NCI-H187 treated with DMSO at 0.1 percent for 48 hours (cell line): Measurements from ENCODE around the gene ZCCHC12.
"Not testable (repeated sequence)": the region's sequence is repeated elsewhere in the genome, so short reads cannot be mapped to it uniquely, and the experiment has no call there.

Experiments used
- DNase-seq: peaks from one replicate; lab custom pipeline; 2025; lab: John Stamatoyannopoulos, UW

ZCCHC12 gene

DNA sequence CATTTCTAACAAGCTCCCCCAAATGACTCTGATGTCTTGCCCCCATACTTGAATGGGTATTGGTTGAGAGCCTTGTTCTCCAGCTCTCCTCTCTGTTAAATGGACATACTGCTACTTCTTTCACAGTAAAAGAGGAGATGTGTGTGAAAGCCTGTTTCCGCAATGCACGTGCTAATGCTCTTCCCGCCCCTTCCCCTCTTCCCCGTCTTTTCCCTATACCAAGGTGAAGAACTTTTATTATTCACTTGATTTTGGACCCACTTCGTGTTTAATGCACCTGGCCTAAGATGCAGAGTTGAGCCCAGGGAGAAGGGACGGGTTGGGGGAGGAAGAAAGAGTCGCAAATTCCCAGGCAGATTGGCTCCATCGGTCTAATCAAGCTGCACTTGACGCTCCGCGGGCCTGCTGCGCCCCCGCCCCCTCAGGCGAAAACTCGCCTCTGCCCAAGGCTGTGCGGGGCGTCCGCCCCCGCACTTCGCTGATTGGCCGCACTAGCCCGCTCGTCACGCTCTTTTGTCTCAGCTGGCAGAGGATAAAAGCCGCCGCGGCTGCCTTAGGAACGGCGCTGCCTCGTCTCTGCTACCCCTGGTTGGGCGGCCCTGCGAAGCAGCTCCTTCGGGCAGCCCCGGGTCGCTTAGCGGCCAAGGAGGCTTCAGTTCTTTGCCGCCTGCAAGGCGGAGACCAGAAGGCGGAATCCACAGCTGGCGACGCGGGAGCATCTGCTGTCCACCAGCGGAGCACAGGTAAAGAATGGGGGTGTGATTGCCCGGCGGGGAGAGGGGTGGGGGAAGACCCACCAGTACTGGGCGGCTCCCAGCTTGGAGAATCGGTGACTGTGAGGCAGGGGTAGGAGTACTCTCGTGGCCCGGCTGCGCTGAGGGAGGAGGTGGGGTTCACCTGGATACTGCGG lies at the start of gene ZCCHC12:
Gene ZCCHC12 (plus strand): TSS at position 562 of the 910 bp plus-strand sequence. CDS start 1,421 bp downstream, outside the sequence.
- no peak for DNase-seq

DNA sequence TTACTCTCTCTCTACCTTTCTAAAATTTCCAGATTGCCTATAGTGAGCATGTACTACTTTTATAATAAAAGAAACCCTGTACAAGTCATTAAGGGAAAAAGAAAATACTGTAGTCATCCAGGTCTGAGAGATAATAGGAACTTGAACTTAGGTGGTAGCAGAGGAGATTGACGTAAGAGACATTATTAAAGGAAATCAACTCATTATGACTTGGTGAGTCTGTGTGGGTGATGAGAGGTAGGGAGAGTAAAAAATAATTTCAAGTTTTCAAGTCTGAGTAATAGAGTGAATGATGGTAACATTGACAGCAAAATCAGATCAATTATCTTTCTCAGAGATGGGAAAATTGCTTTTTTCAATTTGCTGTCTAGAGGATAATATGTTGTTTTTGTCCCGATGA lies 44.0 kb upstream of the ZCCHC12 start:
- DNase-seq: no peak

DNA sequence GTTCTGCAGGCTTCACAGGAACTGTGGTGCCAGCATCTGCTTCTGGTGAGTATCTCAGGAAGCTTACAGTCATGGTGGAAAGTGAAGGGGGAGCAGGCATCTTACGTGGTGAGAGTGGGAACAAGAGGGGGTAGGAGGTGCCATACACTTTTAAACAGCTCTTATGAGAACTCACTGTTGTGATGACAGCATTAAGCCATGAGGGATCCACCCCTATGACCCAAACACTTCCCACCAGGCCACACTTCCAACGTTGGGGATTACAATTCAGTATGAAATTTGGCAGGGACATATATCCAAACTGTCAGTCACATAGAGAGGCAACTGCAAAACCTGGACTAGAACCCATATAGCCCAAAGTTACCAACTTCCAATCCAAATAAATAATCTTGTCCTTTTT lies 43.1 kb upstream of the ZCCHC12 start:
- DNase-seq: no peak

DNA sequence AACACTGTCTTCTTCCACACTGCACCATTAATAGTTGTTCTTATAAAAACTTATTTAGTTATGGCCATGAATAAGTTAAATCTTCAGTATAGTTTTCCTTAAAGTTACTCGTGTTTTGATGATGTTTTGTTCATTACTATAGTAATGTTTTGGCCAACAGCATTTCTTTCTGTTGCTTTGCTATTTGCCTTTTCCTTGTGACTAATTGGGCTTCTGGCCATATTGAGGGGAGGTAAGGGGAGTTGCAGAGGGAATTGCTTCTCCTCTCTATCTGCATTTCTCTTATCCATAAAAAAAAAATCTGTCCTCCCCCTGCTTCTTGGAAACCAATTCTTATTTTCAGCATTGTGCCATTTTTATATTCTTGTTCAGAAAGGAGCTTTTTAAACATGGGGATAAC lies 42.7 kb upstream of the ZCCHC12 start:
- no peak for DNase-seq

DNA sequence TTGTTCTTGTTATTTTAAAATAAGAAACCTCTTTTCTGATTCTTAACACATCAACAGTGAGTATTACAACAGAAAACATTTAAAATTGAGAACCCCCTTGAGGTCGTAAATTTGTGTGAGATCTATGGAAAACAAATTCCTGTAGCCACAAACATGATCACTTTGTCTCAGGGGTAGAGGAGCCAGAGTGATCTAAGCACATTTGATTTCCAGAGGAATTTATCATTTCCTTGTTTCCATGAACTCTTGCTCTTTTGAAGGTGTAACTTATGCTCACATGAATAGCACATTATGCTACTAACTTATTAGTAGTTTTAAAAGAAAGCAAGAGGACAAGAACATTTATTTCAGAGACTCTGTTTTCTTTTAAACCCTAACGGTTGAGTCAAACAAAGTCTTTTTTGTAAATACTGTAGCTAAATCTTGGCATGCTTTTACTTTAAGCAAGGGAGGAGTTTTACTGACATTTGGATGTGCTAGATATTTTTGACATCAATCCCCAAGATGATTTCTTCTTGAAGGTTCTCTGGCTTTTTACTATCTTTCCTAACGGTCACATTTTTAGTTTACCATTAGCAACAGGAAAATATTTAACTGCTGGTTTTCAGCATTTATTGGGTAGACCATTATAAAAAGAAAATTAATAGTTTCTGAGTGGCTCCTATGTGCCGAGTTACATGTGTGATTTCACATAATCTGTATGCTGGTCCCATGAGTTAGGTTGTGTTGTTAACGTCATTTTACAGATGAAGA lies 27.9 kb upstream of the ZCCHC12 start:
- DNase-seq: no peak

DNA sequence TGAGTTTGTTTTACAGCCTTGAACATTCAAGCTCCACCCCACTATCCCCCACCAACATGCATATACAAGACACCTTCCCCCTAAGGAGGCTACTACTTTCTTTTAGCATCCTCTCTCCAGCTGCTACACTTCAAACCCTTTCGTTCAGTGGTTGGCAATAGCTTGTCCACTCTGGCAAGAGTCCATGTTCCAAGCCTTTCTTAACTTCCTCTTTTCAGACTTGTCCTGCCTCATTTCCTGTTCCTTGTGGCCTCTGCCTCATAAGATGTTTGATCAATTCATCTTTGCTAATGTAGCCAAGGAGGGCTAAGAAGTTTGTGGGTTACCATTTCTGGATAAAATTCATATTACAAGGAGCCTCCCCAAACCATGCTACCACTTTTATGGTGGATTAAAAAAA lies 20.8 kb upstream of the ZCCHC12 start:
- DNase-seq: no peak

DNA sequence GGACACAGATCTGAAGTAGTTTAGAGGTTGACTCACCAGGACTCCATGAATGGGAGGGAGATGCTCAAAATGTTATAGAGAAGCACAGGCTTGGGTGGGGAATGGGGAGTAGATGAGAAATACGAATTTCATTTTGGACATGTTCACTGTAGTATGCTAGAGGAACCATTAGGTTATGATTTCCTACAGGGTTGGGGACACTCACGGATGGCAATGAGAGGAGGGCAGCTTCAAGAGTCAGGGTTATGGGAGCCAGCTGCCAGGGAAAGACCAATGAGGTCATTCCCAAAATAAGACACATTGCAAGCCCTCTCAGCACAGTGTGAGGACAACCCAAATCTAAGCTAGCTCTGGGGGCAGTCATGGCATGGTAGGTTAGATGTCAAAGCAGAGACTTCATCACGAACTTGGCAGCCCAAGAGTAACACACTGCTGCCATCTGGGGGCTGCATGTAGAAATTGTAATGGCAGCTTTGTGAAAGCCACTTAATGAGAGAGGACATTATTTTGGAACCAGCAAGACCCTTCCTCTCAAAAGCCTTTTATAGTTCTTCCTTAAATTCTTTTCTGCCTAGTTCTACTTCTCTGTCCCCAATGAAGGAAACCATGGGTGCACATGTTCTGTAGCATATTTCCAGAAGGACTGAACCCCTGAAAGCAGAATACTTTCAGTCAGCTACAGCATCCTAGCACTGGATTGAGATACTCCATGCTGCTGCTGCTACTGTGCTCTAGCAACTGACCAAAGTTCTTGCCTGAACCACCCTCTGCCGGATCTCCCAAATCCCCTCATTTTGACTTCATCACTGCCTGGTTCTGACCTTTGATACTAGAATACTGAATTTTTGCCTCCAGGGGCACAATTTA lies 16.2 kb upstream of the ZCCHC12 start:
- no peak for DNase-seq

DNA sequence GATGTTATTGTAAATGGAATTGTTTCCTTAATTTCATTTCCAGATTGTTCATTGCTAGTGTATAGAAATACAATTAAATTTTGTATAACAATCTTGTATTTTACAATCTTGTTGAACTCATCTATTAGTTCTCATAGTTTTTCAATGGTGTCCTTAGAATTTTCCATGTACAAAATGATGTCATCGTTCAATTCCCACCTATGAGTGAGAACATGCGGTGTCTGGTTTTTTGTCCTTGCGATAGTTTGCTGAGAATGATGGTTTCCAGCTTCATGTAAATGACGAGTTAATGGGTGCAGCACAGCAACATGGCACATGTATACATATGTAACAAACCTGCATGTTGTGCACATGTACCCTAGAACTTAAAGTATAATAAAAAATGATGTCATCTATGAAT lies 6.4 kb upstream of the ZCCHC12 start:
- not testable (repeated sequence) for DNase-seq

DNA sequence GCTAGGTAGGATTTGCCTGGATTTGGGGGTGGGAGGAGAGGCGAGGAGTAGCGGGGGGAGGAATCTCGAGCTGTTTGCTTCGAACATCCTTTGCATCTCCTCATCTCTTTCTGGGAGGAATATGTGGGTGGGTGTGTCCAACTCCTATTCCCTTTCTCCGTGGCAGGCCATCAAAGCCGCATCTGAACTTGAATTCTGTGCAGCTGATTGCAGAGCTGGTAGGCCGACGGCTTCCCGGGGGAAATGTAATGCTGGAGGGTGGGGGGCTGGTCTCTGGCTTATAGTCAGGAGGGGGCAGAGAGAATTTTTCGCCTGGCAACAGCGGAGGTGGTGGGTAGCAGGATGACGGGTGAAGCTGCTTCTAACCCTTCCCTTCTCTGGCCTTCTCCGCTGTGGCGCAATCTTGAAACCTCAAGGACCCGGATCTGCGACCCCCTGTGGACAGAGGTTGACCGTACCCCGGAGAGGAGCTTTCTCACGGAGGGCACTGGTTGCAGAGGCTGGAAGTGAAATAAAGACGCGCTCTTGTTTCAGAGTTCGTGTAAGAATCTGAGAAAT lies 628 bp downstream of the ZCCHC12 start:
- no peak for DNase-seq

DNA sequence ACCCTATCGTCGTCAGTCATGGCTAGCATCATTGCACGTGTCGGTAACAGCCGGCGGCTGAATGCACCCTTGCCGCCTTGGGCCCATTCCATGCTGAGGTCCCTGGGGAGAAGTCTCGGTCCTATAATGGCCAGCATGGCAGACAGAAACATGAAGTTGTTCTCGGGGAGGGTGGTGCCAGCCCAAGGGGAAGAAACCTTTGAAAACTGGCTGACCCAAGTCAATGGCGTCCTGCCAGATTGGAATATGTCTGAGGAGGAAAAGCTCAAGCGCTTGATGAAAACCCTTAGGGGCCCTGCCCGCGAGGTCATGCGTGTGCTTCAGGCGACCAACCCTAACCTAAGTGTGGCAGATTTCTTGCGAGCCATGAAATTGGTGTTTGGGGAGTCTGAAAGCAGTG lies 1.6 kb downstream of the ZCCHC12 start:
- DNase-seq: no peak

DNA sequence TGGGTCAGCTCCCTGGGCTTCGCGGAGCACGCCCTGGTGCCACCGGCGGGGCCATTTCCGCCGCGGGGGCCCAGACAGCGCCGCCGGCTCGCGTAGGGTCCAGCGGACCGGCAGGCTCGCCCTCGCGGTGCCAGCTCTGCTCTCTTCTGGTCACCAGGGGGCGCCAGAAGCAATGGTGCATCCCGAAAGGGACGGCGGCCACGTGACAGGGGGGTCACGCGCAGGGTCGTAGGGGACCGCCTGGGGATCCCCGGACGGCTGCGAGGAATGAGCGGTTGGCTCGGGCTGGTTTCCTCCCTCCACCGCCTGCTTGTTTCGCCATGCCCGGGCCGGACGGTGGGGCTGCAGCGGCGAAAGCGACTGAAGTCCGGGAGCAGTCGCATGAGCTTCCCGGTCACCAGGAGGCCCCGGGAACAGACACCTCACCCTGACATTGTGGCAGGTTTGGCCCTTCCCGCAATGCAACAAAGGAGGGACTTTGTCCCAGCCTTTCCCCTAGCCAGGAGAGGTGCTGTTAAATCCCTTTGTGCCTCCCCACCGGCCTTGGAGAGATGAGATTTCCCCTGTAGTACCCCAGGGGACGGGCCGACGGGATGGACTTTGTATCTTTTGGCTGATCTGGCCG lies 15.8 kb downstream of the ZCCHC12 start:
- DNase-seq: no peak

DNA sequence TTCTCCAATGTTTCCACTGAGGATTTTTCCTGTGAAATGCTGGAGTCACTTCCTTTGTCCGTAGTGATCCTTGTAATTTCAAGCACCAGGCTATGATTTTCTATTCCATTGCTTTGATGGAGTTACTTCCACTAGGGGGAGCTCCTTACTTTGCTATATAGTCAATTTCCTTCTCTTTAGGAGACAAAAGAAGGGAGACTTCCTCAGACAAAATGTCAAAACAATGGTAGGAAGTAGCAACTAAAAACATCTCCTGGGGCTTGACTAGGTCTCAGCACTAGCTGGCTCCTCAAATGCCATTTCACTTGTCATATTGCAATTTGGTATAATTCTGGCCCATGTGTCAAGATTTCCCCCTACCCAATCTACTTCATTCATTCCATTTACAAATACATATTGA lies 24.1 kb downstream of the ZCCHC12 start:
- peak; percentile 5 for DNase-seq

DNA sequence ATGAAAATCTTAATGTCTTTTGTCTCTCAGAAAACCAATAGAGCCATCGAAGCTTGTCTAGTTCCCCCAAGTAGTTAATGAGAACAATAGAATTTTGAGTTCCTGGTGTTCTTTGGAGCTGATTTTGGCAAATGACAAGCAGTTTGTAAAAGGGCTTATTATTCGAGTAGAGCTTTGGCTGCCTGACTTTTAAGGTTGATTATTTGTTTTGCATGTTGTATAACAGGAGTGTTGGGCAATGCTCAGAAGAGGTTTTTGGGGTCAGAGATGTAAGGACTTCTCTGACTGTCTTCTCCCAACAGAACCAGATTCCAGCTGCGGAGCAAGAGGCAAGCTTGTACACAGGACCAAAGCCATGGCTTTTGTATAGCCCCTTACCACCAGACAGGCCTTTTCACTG lies 30.0 kb downstream of the ZCCHC12 start:
- no peak for DNase-seq

DNA sequence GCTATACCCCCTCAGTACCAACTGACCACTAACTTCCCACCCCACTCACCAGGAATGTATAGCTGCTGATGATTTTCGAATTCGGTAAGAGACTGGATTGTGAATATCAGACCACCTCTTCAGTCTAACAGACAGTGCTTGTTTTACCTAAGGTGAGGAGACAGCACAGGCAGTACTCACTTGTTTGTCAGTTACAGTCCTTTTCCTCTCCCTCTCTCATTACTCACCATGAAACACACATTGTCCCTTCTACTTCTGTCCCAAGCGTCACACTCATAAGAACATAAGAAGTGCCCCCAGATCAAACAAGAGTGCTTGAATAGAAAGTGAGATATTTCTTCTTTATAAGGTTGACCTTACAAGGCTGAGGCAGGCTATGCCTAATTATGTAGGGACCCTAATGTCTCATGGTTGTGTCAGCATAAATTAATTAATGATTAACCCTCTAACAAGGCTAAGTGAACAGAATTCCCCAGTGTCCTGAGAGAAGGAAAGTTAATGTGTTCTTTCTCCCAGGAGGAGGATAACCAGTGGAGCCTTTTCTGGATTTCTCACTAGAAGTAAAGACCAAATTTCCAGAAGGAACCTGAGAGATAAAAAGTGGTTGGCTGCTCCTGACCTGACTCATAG lies 32.2 kb downstream of the ZCCHC12 start:
- DNase-seq: no peak

DNA sequence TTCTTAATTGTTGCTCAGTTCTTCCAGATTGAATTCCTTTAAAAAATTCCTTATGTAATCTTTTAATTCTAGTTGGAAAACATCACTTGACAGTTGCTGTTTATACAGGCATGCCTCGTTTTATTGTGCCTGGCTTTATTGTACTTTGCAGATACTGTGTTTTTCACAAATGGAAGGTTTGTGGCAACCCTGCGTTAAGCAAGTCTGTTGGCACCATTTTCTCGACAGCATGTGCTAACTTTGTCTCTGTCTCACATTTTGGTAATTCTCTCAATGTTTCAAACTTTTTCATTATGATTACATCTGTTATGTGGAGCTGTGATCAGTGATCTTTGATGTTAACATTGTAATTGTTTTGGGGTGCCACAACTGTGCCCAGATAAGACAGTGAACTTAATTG lies 33.4 kb downstream of the ZCCHC12 start:
- no peak for DNase-seq

DNA sequence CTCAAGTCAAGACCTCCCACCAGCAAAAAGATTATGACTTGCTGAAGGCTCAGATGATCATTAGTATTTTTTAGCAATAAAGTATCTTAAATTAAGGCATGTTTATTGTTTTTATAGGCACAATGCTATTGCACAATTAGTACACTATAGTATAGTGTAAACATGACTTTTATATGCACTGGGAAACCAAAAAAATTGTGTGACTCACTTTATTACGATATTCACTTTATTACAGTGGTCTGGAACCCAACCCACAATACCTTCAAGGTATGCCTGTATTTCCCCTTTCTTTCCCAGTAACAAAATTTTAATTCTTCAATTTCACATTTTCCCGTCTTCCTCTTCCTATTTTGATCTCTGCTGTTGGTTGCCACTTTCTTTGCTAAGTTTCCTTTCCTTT lies 37.7 kb downstream of the ZCCHC12 start:
- no peak for DNase-seq

DNA sequence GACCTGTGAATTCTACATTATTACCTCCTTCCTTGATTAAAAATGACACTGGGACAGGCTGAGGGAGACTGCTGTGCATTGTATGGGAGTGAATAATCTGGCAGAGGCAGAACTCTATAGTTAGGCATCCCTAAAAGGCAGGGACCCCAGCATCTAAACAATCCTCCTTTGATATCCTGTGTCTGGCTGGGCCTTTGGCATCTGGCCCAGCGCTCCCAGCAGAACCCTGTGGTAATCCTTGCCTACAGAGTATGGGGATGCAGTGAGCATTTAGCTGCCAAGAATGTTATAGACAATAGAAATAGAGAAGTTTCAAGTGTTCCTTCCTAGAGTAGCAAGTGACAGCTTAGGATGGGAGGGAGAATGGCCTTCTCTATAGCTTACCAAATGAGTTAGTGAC lies 38.5 kb downstream of the ZCCHC12 start:
- no peak for DNase-seq

DNA sequence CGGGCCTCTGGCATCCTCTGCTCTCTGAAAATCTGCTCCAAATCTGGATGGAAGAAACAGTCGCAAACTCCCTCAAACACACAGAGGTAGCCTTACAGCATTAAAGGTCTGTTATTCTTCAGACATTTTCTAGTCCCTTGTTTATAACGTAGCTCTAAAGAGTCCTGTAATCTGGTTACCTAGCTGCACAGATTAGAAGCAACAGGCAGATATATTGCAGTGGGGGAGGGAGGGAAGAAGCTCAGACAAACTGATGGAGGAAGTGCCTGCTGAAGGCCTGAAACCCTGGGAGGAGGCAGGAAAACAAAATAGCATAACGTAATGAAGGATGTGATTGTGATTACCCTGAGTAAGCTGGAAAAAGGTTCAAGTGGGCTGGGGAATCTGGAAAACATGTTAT lies 39.4 kb downstream of the ZCCHC12 start:
- no peak for DNase-seq

DNA sequence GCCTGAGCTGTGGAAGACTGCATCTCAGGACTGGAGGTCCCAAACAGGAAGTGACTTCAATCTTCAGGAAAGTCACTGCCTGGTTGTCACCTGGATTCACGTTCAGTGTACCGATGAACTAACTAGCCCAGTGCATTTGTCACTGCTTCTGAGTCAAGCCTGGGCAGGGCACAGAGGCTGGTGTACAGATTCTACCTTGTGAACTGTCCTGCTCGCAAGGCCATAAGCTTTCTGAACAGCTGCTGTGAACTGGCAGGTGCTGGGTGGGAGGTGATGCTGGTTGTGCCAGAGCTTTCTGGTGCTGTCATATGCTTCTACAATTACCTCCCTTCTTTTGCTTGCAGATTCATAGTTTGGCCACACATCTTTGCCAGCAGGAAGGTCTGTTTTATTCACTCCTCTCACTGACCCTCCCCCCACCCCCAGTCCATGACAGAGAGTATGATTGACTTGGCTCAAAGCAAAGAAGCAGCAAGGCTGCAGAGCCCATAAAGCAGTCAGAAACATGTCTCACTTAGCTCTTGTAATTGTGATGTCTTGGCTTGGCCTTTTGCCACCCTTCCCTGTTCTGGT lies 40.5 kb downstream of the ZCCHC12 start:
- DNase-seq: no peak

DNA sequence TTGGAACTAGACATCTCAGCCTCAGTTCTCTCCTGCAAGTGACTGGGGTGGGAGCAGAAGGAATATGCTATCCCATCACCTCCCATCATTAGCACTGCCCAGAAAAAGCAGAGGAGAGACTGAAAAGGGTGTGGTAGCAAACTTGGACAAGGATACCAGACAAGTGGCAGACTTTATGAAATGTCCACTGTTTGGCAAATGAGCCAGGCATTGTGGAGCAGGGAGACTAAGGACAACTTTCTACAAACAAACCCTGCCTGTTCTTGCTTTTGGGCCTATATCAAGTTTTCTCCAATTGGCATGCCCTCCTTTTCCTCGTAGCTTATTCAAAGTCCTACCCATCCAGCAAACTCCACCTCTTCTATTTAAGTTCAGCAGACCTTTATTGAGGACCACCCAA lies 41.6 kb downstream of the ZCCHC12 start:
- no peak for DNase-seq

DNA sequence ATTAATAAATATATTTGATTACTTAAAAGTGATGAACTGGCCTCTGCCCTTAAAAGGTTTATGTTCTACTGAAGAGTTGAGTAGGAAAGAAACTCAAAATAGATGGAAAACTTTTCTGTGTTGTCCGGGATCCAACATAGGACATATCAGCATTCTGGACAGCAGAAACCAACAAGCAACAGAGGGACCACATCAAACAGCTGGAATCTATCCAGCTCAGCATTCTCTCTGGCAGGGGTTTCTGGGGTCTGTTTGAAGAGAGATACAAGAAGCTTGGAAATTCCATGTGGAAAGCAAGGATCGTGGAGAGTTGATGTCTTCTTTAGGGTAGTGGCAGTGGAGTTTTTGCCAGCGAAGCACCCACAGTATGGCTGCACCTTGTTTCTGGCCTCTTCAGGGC lies 43.6 kb downstream of the ZCCHC12 start:
- no peak for DNase-seq
